ENCODE results near the gene TRIM33.

DNA sequence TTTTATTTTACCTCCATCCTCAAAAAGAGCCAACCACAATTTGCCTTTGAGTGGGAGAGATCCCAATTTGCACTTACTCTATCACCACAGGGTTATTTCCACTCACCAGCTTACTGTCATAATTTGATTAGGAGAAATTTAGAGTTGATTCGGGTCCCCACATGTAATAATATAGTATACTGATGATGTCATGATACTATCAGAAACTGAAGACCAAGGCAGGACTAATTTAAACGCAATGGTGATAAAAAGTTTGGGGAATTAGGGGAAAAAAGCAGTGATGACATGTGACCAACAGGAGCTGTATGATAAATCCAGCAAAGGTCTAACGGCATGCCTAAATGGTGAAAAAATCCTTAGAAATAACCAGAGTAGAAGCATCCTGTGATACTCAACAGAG is 54.4 kb downstream of the TRIM33 start:
- TF ChIP-seq, protein P1, sequence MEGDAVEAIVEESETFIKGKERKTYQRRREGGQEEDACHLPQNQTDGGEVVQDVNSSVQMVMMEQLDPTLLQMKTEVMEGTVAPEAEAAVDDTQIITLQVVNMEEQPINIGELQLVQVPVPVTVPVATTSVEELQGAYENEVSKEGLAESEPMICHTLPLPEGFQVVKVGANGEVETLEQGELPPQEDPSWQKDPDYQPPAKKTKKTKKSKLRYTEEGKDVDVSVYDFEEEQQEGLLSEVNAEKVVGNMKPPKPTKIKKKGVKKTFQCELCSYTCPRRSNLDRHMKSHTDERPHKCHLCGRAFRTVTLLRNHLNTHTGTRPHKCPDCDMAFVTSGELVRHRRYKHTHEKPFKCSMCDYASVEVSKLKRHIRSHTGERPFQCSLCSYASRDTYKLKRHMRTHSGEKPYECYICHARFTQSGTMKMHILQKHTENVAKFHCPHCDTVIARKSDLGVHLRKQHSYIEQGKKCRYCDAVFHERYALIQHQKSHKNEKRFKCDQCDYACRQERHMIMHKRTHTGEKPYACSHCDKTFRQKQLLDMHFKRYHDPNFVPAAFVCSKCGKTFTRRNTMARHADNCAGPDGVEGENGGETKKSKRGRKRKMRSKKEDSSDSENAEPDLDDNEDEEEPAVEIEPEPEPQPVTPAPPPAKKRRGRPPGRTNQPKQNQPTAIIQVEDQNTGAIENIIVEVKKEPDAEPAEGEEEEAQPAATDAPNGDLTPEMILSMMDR (IDR thresholded peaks at IDR 0.05; ENCODE audit: insufficient read depth, low read length) = no peak
- no peak for TF ChIP-seq POLR2AphosphoS5 (IDR thresholded peaks at IDR 0.05; ENCODE audit: low read depth)
- no peak for TF ChIP-seq GABPA (IDR thresholded peaks at IDR 0.05; ENCODE audit: low read depth)

Measured in HL-60 (cell line).